Panc1 (cell line): ENCODE measurements around the gene PCF11.

Experiments used
- POLR2AphosphoS5 ChIP-seq: IDR thresholded peaks from 2 replicates; pipeline ENCODE4 v1.6.1; 2012; ENCODE audit warnings: mild to moderate bottlenecking, low read depth, low read length, moderate library complexity
- SIN3A ChIP-seq: IDR thresholded peaks from 2 replicates; pipeline ENCODE4 v1.6.1; 2012; ENCODE audit warnings: low read depth, mild to moderate bottlenecking, low read length, moderate library complexity, borderline replicate concordance; ENCODE audit not compliant: insufficient read depth
- TF ChIP-seq, protein P1 (sequence below): fragments of 450-650 bp; IDR thresholded peaks from 2 replicates; pipeline ENCODE4 v1.5.1; 2017; ENCODE audit warnings: mild to moderate bottlenecking
- TF ChIP-seq, protein P2 (sequence below), 2 experiments: IDR thresholded peaks; 2 replicates each; pipeline ENCODE4 v1.6.1; 2011 to 2012; ENCODE audit warnings: low read depth in 2 of 2, control low read depth in 1 of 2, low read length in 1 of 2, mild to moderate bottlenecking in 1 of 2, moderate library complexity in 1 of 2; ENCODE audit not compliant: insufficient read depth in 1 of 2

DNA sequence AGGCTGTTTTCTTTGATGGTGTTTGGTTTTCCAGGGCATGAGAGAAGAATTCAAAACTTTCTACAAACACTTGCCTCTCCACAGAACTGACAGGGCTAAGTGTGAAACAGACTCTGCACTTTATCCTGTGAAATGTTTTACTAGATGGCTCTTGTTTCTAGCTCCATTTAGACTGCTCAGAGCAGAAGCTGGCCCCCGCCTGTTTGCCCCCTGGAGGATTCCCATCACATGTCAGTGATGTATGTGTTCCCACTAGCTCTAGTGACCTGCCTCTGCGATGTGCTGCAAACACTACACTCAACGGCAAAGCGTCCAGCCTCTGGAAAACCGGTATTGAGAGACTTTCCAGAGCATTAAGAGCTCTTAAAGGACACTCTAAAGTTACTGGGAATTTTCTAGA, 41.4 kb upstream of the PCF11 start:
- TF ChIP-seq, protein P1, sequence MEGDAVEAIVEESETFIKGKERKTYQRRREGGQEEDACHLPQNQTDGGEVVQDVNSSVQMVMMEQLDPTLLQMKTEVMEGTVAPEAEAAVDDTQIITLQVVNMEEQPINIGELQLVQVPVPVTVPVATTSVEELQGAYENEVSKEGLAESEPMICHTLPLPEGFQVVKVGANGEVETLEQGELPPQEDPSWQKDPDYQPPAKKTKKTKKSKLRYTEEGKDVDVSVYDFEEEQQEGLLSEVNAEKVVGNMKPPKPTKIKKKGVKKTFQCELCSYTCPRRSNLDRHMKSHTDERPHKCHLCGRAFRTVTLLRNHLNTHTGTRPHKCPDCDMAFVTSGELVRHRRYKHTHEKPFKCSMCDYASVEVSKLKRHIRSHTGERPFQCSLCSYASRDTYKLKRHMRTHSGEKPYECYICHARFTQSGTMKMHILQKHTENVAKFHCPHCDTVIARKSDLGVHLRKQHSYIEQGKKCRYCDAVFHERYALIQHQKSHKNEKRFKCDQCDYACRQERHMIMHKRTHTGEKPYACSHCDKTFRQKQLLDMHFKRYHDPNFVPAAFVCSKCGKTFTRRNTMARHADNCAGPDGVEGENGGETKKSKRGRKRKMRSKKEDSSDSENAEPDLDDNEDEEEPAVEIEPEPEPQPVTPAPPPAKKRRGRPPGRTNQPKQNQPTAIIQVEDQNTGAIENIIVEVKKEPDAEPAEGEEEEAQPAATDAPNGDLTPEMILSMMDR, result no peak
- TF ChIP-seq POLR2AphosphoS5, result no peak
- no peak for TF ChIP-seq SIN3A
- TF ChIP-seq, protein P2, sequence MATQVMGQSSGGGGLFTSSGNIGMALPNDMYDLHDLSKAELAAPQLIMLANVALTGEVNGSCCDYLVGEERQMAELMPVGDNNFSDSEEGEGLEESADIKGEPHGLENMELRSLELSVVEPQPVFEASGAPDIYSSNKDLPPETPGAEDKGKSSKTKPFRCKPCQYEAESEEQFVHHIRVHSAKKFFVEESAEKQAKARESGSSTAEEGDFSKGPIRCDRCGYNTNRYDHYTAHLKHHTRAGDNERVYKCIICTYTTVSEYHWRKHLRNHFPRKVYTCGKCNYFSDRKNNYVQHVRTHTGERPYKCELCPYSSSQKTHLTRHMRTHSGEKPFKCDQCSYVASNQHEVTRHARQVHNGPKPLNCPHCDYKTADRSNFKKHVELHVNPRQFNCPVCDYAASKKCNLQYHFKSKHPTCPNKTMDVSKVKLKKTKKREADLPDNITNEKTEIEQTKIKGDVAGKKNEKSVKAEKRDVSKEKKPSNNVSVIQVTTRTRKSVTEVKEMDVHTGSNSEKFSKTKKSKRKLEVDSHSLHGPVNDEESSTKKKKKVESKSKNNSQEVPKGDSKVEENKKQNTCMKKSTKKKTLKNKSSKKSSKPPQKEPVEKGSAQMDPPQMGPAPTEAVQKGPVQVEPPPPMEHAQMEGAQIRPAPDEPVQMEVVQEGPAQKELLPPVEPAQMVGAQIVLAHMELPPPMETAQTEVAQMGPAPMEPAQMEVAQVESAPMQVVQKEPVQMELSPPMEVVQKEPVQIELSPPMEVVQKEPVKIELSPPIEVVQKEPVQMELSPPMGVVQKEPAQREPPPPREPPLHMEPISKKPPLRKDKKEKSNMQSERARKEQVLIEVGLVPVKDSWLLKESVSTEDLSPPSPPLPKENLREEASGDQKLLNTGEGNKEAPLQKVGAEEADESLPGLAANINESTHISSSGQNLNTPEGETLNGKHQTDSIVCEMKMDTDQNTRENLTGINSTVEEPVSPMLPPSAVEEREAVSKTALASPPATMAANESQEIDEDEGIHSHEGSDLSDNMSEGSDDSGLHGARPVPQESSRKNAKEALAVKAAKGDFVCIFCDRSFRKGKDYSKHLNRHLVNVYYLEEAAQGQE (IDR thresholded peaks at IDR 0.05; ENCODE audit: insufficient read depth in 1 of 2, low read depth in 2 of 2, low read length in 1 of 2), result no peak
